ENCODE data around the gene DSCAML1. TPM values are rescaled to one million over a fixed set of nuclear protein-coding genes. Genes with fewer than 3 reads are reported as not detected.

The DSCAML1 gene
- total and polyA plus RNA-seq, 2 of the 8 experiments (the other 6 are each of a cell fraction or from before 2014, with no cell fraction given): 0.19 to 0.24 TPM

- TF ChIP-seq CHD7 (IDR thresholded peaks at IDR 0.05; ENCODE audit: insufficient replicate concordance, low read length): peak; percentile 42
- TF ChIP-seq ZNF274 (IDR thresholded peaks at IDR 0.05; ENCODE audit: borderline replicate concordance, extremely low read depth, low read length): no peak
- peak in 1 of 2 experiments; percentile 54; a peak in 1 of 4 replicates for TF ChIP-seq HDAC2 (IDR thresholded peaks at IDR 0.05; ENCODE audit: borderline replicate concordance in 1 of 2, low read depth in 2 of 2, low read length in 2 of 2)
- TF ChIP-seq RBBP5 (IDR thresholded peaks at IDR 0.05; ENCODE audit: borderline replicate concordance, low read depth, low read length): peak; percentile 37; the same call in 1 of the 2 replicates
Observed at GRCh38 chr11:117670924-117671323, 126.1 kb downstream of the DSCAML1 start (continued).

Measured in H1 (cell line).